HG03060 (cell line): Measurements from ENCODE around the gene SLC38A1.
"Not testable (repeated sequence)": the region's sequence is repeated elsewhere in the genome, so short reads cannot be mapped to it uniquely, and the experiment has no call there.

Experiments
- ATAC-seq: cut with Tn5 transposase; IDR thresholded peaks from one replicate; pipeline ENCODE4 v1.9.1; 2021; ENCODE audit warnings: low read depth, moderate number of reproducible peaks; ENCODE audit not compliant: unreplicated experiment

SLC38A1 gene

GRCh38 chr12:46177025-46177424, 91.8 kb downstream of the SLC38A1 start:
- ATAC-seq: no peak

GRCh38 chr12:46174919-46175318, 93.9 kb downstream of the SLC38A1 start:
- no peak for ATAC-seq

- ATAC-seq: no peak
Observed at GRCh38 chr12:46174061-46174662, 94.7 kb downstream of the SLC38A1 start.

- no peak for ATAC-seq
Observed at GRCh38 chr12:46168426-46168825, 100.4 kb downstream of the SLC38A1 start.

DNA sequence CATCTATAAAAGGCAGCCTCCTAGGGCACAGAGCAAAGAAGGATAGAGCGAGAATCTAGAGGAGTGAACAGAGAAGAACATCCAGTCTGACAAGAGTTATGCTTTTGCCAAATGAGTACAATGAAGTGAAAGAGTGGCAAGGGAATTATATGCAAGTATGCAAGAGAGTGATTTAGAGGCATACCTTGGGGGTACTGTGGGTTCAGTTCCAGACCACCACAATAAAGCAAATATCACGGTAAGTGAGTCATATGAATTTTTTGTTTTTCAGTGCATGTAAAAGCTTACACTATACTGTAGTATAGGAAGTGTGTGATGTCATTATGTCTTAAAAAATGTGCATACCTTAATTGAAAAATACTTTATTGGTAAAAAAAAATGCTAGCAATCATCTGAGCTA, 101.4 kb downstream of the SLC38A1 start:
- no peak for ATAC-seq

GRCh38 chr12:46165191-46165590, 103.7 kb downstream of the SLC38A1 start:
- ATAC-seq: no peak

DNA sequence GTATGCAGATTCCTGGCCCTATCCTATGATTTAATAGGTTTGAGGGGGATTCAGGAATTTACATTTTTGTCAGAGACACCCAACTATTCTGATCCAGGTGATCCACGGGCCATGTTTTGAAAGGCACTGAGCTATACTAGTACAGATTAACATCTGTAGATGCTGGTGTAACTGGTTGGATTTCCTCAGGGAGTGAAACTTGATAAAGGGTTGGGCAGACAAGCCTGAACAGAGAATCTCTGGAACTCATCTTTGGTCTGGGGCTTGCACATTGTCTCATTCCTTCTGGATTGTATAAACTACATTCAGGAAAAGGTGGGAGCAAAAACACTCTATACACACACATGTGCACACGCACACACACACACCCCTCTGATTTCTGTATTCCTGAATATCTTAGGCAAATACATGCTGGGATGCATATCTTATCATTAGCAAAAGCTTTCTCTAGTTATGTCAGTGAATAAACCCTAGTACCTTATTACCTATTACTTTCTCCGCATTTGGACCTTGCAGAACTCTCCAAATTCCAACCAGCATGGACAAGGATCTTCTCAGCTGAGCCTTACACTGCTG, 104.6 kb downstream of the SLC38A1 start:
- no peak for ATAC-seq

DNA sequence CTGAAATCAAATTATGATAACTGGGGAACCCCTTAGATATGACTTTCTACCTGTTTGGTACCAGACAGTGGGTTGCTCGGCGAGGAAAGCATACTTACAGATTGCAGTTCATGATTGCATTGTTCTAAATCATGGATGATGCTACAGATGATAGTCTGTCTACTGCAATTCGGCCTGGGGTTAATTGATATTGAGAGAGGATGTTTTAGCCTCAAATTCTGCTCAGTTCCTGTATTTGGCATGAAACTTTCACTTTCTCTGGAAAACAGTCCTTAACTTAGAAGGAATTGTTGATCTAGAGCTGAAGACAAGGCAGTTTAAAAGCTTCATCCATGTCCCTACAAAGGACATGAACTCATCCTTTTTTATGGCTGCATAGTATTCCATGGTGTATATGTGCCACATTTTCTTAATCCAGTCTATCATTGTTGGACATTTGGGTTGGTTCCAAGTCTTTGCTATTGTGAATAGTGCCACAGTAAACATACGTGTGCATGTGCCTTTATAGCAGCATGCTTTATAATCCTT, 106.2 kb downstream of the SLC38A1 start:
- ATAC-seq: not testable (repeated sequence)

GRCh38 chr12:46160981-46161690, 107.7 kb downstream of the SLC38A1 start:
- no peak for ATAC-seq

DNA sequence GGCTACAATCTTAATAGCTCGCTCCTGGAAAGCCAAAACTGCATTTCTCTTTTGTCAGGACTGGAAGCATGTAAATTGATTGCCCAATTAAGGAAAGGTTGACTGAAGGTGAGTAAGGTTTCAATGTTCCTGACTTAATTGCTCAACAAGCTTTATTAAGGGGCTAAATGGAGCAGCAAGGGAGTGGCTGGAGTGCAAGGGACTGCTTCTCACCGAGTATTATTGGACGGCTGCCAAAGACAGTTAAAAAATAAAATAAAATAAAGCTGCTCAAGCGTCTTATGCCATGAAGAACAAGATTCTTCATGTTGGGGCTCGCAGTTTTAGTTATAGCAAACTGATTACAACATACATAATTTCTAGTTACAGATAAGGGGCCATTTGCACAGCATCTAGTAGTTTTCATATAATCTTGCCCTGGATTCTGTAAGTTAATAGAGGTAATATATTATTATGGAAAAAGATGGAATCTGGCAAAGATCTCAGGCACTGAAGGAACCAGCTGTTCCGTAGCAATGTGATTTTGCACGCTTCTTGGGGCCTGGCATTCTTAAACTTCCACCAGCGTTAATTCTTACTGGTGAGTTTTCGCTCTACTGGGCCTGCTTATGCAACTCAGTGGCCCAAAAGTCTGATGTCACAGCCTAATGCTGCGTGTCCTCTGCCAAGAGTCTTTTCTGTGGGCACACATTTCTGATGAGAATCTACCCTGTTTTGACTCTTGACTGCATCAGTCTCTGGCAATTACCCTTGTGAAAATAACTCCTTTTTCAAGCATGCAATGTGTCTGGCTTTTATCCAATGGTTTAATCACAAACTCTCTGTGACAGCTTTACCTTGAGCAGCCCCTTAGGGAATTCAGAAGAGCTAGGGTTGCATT, 108.5 kb downstream of the SLC38A1 start:
- no peak for ATAC-seq

DNA sequence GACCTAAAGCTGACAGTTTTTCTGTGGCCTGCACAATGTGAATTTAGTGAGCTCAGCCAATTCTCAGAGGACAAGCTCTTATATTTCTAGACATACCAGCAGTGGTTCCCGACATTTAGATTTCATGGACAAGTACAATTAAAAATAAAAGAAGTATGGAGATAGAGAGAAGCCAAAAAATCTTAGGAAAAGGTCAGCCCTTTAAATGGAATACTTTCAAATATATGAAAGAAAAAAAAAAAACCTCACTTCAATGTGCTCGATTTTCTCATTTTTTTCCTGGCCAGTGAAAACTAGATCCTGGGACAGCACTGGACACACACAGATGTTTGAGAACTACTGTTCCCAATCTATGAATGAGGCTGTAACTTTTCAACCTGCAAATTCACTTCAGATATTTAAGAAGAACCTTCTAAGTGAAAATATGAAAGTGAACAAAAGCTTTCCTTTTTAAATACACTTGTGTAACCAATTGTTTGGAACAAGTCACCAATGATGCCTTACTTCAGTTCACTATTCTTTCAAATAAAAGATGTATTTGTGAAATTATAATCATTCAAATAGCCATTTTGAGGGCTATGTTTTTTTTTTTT, 109.4 kb downstream of the SLC38A1 start:
- ATAC-seq: no peak

GRCh38 chr12:46158501-46158900, 110.3 kb downstream of the SLC38A1 start:
- no peak for ATAC-seq

DNA sequence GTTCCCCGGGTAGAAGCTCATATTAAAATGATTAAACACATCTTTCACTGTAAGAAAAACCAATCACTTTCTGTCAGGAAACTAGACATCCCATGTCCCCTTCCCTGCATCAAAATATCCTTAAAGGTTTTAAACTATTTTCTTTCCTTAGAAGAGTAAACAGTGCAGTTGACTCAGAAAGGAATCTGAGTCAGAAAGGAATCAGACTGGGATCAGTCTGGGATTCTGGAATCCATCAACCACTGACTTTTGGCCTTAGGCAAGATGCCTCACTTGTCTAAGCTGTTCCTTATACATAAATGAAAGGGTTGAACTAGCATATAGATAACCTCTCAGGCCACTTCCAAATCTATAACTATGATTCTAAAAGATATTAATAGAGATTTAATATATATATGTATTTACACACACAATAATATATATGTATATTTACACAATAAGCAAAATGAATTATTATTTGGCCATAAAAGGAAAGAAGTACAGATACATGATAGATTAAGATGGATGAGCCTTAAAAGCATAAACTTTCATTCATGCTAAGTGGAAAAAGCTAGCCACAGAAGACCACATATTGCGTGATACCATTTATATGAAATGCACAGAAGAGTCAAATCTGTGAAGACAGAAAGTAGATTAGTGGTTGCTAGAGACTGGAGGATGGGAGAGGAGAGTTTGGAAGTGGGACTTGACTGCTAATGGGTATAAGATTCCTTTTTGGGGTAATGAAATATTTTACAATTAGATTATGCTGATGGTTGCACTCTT, 114.4 kb downstream of the SLC38A1 start:
- no peak for ATAC-seq

DNA sequence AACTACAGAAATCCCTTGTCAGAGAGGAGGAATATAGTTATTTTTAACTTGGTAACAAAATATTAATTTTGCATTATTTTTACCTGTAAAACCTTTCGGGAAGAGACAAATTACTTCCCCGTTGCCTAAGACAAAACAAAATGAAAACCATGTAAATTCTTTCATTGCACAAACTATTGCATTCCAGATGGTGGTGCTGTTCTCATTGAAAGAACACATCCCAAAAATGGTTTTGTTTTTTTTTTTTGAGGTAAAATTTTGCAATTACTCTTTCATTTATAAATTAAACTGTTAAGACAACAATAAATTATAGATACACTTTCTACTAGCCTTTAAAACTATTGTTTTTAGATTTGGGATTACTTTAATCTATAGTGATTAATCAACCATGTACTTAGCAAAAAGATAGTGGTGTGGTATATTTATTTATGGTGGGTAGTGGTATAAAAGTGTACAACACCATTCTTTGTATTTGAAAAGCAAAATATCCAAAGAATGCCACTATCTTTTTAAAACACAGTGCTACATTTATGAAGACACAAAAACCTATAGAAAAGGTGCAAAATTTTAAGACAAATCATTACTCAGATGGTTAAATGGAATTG, 115.5 kb downstream of the SLC38A1 start:
- ATAC-seq: no peak

- no peak for ATAC-seq
Observed at GRCh38 chr12:46152456-46152855, 116.4 kb downstream of the SLC38A1 start.

GRCh38 chr12:46150735-46151134, 118.1 kb downstream of the SLC38A1 start:
- ATAC-seq: no peak

DNA sequence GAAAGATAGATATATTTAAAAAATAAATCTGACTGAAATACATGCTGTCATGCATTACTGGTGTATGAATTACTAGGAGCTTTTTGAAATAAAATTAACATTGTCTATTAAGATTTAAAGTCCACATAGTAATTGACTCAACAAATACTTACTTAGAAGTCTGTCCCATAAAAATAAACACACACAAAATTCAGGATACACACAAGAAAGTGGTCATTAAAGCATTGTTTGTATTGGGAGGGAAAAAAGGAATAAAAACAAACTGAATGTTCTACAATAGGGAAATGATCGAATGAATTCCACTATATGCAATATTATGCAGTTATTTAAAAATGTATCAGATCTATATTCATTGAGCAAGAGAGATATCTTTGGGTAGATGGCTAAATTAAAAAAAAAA, 118.9 kb downstream of the SLC38A1 start:
- no peak for ATAC-seq

- no peak for ATAC-seq
Observed at GRCh38 chr12:46149079-46149464, 119.8 kb downstream of the SLC38A1 start.

- no peak for ATAC-seq
Observed at GRCh38 chr12:46148327-46149078, 120.3 kb downstream of the SLC38A1 start.
